ENCODE data around the gene APOL1.

- TF ChIP-seq NFXL1 (IDR thresholded peaks at IDR 0.05; ENCODE audit: borderline replicate concordance) (no peak), BMI1 (IDR thresholded peaks at IDR 0.05; ENCODE audit: borderline replicate concordance) (no peak), EP300 (IDR thresholded peaks at IDR 0.05; ENCODE audit: borderline replicate concordance in 1 of 2, control insufficient read depth in 1 of 2, low read depth in 2 of 2, low read length in 2 of 2) (no peak), EZH2 (IDR thresholded peaks at IDR 0.05; ENCODE audit: borderline replicate concordance, control insufficient read depth, low read depth, low read length) (no peak), HDAC2 (IDR thresholded peaks at IDR 0.05) (no peak), IRF5 (IDR thresholded peaks at IDR 0.05; ENCODE audit: borderline replicate concordance) (no peak), RELA (IDR thresholded peaks at IDR 0.05; ENCODE audit: borderline replicate concordance, partially characterized antibody) (no peak), MTA3 (IDR thresholded peaks at IDR 0.05; ENCODE audit: borderline replicate concordance, low read length) (no peak), ZNF687 (IDR thresholded peaks at IDR 0.05) (no peak), YBX1 (IDR thresholded peaks at IDR 0.05) (no peak), NFIC (IDR thresholded peaks at IDR 0.05; ENCODE audit: low read depth, low read length) (no peak), CREB1 (IDR thresholded peaks at IDR 0.05; ENCODE audit: low read depth) (no peak)
- TF ChIP-seq, protein P1, sequence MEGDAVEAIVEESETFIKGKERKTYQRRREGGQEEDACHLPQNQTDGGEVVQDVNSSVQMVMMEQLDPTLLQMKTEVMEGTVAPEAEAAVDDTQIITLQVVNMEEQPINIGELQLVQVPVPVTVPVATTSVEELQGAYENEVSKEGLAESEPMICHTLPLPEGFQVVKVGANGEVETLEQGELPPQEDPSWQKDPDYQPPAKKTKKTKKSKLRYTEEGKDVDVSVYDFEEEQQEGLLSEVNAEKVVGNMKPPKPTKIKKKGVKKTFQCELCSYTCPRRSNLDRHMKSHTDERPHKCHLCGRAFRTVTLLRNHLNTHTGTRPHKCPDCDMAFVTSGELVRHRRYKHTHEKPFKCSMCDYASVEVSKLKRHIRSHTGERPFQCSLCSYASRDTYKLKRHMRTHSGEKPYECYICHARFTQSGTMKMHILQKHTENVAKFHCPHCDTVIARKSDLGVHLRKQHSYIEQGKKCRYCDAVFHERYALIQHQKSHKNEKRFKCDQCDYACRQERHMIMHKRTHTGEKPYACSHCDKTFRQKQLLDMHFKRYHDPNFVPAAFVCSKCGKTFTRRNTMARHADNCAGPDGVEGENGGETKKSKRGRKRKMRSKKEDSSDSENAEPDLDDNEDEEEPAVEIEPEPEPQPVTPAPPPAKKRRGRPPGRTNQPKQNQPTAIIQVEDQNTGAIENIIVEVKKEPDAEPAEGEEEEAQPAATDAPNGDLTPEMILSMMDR (IDR thresholded peaks at IDR 0.05 in 2 of 3, conservative IDR thresholded peaks at IDR 0.05 in 1 of 3; ENCODE audit: control insufficient read depth in 2 of 3, extremely low read depth in 1 of 3, insufficient read depth in 1 of 3, low read depth in 3 of 3, low read length in 3 of 3): no peak
- TF ChIP-seq, protein P2, sequence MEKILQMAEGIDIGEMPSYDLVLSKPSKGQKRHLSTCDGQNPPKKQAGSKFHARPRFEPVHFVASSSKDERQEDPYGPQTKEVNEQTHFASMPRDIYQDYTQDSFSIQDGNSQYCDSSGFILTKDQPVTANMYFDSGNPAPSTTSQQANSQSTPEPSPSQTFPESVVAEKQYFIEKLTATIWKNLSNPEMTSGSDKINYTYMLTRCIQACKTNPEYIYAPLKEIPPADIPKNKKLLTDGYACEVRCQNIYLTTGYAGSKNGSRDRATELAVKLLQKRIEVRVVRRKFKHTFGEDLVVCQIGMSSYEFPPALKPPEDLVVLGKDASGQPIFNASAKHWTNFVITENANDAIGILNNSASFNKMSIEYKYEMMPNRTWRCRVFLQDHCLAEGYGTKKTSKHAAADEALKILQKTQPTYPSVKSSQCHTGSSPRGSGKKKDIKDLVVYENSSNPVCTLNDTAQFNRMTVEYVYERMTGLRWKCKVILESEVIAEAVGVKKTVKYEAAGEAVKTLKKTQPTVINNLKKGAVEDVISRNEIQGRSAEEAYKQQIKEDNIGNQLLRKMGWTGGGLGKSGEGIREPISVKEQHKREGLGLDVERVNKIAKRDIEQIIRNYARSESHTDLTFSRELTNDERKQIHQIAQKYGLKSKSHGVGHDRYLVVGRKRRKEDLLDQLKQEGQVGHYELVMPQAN (conservative IDR thresholded peaks at IDR 0.05): no peak
Observed at GRCh38 chr22:36259615-36260300, 6.8 kb downstream of the APOL1 start.
